Measurements from ENCODE around the gene REG3A. TPM values are rescaled to one million over a fixed set of nuclear protein-coding genes. Genes with fewer than 3 reads are reported as not detected.

REG3A gene
- total and polyA plus RNA-seq, 7 donors, result 0.53 TPM; not detected in 6

DNA sequence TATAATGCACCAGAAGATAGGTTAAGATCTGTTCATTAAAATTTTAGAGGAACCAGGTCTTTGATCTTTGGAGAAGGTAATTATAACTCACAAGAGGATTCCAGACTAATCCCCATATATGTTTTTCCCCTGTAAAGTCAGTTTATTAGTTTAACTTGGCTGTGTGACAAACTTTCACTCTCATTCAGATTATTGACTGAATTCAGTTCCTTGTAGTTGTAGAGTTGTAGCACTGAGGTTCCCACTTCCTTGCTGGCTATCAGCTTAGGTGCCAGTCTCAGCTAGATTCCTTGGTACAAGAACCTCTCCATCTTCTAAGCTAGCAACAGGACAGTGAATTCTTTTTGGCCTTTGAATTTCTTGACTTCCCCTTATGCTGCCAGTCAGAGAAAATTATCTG is 20.1 kb downstream of the REG3A start:
- Histone ChIP-seq H3K27me3 (ENCODE audit: insufficient read depth in 3 of 3, low read length in 2 of 3) (no peaks in the 10 kb centered on the region), H3K9me3 (no peaks in the 10 kb centered on the region), H3K36me3 (ENCODE audit: insufficient read depth in 1 of 2, low read depth in 1 of 2) (no peaks in the 10 kb centered on the region), H3K4me3 (no peak overlapping the region), H3K4me1 (no peaks in the 10 kb centered on the region), H3K27ac (no peak overlapping the region)
- intact Hi-C loops (cut with DNase I), result no loop called here
- DNase-seq, result no peak
- TF ChIP-seq, protein P1, sequence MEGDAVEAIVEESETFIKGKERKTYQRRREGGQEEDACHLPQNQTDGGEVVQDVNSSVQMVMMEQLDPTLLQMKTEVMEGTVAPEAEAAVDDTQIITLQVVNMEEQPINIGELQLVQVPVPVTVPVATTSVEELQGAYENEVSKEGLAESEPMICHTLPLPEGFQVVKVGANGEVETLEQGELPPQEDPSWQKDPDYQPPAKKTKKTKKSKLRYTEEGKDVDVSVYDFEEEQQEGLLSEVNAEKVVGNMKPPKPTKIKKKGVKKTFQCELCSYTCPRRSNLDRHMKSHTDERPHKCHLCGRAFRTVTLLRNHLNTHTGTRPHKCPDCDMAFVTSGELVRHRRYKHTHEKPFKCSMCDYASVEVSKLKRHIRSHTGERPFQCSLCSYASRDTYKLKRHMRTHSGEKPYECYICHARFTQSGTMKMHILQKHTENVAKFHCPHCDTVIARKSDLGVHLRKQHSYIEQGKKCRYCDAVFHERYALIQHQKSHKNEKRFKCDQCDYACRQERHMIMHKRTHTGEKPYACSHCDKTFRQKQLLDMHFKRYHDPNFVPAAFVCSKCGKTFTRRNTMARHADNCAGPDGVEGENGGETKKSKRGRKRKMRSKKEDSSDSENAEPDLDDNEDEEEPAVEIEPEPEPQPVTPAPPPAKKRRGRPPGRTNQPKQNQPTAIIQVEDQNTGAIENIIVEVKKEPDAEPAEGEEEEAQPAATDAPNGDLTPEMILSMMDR (IDR thresholded peaks at IDR 0.05), result no peak
- no peak for ATAC-seq

DNA sequence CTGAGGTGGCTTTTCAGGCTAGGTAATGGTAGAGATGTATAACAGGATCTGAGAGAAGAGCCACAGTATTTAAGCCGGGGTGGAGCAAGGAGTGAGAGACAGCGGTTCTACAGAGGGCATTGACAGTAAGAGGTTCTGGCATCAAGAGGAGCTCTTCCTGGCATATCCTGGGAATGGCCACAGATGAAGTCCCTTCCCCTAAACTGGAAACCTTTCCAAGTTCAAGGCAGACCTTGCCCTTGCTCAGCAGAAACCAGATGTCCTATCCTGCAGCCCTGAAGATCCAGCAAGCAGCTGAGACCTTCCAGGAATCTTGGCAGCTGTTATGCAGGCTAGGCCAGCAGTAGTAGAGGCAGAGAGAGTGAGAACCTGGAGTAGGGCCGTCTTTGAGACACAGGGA is 21.2 kb downstream of the REG3A start:
- Histone ChIP-seq H3K36me3 (ENCODE audit: insufficient read depth in 1 of 2, low read depth in 1 of 2) (no peaks in the 10 kb centered on the region), H3K4me1 (no peaks in the 10 kb centered on the region), H3K9me3 (no peaks in the 10 kb centered on the region), H3K4me3 (no peak overlapping the region), H3K27ac (no peak overlapping the region), H3K27me3 (ENCODE audit: insufficient read depth in 3 of 3, low read length in 2 of 3) (no peaks in the 10 kb centered on the region)
- intact Hi-C loops (cut with DNase I), result no loop called here
- WGBS, 3 donors, result 71 to 83% (median 77%) methylated on average over 3 of the region's 3 CpGs
- DNase-seq, result no peak
- TF ChIP-seq, protein P1 (IDR thresholded peaks at IDR 0.05), result no peak
- ATAC-seq, result no peak

DNA sequence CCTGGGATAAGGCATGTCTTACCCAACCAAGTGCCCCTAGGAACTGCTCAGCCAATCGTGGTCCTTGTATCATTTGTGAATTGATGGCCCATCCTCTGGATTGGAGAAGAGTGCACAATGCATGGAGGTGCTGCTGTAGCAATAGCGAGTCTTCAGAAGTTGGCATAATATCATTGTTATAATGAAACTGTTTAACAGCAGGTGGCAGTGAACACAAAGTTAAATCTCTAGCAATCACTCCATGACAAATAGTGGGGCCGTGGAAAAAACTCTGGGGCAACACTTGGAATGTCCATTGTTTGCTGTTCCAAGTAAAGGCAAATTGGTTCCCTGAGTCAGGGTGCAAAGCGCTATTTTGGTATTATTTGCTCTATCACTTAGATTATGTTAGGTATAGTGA is 27.9 kb downstream of the REG3A start:
- H3K9me3 ChIP-seq, result no peaks in the 10 kb centered on the region
- WGBS, 3 donors, result 76 to 80% (median 77%) methylated on average over 4 of the region's 4 CpGs
- DNase-seq, result no peak
- ATAC-seq, result no peak
- no peaks in the 10 kb centered on the region for H3K36me3 ChIP-seq (ENCODE audit: insufficient read depth in 1 of 2, low read depth in 1 of 2)
- H3K27me3 ChIP-seq (ENCODE audit: insufficient read depth in 3 of 3, low read length in 2 of 3), result no peaks in the 10 kb centered on the region
- H3K4me1 ChIP-seq, result no peaks in the 10 kb centered on the region
- TF ChIP-seq, protein P1 (IDR thresholded peaks at IDR 0.05), result no peak
- intact Hi-C loops (cut with DNase I), result loop anchor here in 1 of 2 donors (1.0 kb wide), 1 partner anchor 15 kb away; no protein-coding TSS in a partner anchor
- no peak overlapping the region for H3K4me3 ChIP-seq
- H3K27ac ChIP-seq, result no peak overlapping the region

DNA sequence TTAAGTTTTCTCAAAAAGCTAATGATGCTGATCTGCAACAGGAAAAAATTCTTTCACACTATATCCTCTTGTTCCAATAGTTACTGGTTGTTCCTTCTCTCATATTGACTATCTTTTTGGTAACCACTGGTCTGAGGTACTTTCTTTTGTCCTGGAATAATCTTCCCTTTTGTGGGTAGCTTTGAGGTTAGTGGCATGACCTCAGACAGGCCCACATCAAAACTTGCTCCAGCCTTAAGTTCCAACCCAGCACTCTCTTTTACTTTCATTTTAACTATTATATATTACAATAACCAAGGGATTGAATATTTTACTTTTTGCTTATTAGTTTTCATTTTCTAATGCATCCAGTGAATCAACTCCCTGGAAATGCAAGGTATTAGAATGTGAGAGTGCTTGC is 29.7 kb downstream of the REG3A start:
- Histone ChIP-seq H3K4me1 (no peaks in the 10 kb centered on the region), H3K9me3 (no peaks in the 10 kb centered on the region), H3K27ac (no peak overlapping the region), H3K4me3 (no peak overlapping the region), H3K36me3 (ENCODE audit: insufficient read depth in 1 of 2, low read depth in 1 of 2) (no peaks in the 10 kb centered on the region), H3K27me3 (ENCODE audit: insufficient read depth in 3 of 3, low read length in 2 of 3) (no peaks in the 10 kb centered on the region)
- DNase-seq, result no peak
- TF ChIP-seq, protein P1 (IDR thresholded peaks at IDR 0.05), result no peak
- no peak for ATAC-seq
- intact Hi-C loops (cut with DNase I), result no loop called here

DNA sequence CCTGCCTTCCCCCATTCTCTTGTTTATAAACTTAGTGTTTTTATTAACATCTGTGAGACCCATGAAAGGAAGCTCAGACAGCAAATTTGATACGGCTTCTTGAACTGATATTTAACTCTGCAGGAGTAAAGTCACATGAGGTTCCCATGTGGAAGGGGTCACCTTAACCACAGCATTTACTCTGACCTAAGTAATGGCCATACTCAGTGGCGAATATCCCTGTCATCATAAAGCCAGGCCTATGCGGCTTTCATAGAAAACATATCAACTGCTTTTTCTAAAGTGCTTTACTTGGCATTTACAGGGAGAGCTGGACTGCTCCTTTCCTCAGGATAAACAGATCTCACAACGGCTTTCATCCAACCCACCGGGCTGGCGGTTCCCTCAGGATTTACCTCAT is 30.3 kb downstream of the REG3A start:
- Histone ChIP-seq H3K4me1 (no peaks in the 10 kb centered on the region), H3K9me3 (no peaks in the 10 kb centered on the region), H3K27ac (no peak overlapping the region), H3K4me3 (no peak overlapping the region), H3K27me3 (ENCODE audit: insufficient read depth in 3 of 3, low read length in 2 of 3) (no peaks in the 10 kb centered on the region), H3K36me3 (ENCODE audit: insufficient read depth in 1 of 2, low read depth in 1 of 2) (no peaks in the 10 kb centered on the region)
- ATAC-seq (no peak), DNase-seq (no peak)
- 35 to 41% (median 37%) methylated on average over 6 of the region's 6 CpGs for WGBS, 3 donors
- TF ChIP-seq, protein P1 (IDR thresholded peaks at IDR 0.05), result no peak
- intact Hi-C loops (cut with DNase I), result no loop called here
